Activated CD4-positive, alpha-beta T cell treated with anti-CD3 and anti-CD28 coated beads for 1 hour (primary cell): ENCODE results near the gene ARFGEF2.
"Not testable (repeated sequence)": the region's sequence is repeated elsewhere in the genome, so short reads cannot be mapped to it uniquely, and the experiment has no call there.

ENCODE experiments used
- DNase-seq: peaks from one replicate; pipeline ENCODE4 v3.0.0-alpha.2; 2020

Gene ARFGEF2

DNA sequence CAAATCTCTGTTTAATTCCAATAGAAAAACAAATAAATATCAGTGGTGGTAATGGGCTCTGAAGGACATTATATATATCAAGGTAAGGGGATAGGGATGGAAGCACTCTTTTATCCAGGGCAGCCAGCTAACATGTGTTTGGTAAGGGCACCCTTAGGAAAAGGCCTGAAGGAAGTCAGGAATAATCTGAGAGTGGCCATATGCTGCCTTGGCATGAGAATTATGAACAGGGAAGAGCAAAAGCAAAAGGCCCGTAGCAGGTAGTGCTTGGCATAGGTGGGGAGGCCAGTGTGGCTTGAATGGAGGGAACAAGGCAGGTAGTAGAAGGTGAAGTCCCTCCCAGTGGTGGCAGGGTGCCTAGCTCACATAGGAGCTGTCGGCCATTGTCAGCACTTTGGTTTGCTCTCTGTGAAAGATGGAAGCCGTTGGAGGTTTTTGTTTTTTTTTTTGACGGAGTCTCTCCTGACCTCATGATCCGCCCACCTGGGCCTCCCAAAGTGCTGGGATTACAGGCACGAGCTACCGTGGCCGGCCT is 85.0 kb downstream of the ARFGEF2 start:
- DNase-seq: no peak

DNA sequence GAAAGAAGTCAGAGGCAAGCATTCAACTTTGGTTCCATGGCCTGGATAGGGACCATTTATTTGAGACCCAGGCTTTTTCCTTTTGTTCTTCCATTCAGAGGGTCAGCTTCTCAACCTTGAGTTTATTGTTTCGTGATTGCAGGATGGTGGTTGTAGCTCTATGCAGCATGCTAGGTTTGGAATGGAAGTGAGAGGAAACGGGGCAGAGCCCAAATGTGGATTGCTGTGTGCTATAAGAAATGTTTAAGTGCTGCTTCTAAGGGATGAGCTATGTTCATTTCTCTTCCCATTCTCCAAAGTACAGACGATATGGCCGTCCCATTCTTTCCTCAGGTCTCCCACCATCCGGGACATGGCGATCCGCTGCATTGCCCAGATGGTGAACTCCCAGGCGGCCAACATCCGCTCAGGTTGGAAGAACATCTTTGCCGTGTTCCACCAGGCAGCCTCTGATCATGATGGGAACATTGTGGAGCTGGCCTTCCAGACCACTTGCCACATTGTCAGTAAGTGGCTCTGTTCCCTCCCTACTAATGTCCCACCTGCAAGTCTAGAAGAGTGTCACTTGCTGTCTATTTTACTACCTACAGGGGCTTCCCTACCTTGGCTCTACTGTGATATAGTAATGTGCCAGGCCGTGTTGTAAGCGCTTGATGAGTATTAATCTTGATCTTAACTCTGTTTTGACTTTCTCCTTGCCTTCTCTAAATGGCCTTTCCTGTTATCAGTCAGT is 88.6 kb downstream of the ARFGEF2 start:
- DNase-seq: no peak

DNA sequence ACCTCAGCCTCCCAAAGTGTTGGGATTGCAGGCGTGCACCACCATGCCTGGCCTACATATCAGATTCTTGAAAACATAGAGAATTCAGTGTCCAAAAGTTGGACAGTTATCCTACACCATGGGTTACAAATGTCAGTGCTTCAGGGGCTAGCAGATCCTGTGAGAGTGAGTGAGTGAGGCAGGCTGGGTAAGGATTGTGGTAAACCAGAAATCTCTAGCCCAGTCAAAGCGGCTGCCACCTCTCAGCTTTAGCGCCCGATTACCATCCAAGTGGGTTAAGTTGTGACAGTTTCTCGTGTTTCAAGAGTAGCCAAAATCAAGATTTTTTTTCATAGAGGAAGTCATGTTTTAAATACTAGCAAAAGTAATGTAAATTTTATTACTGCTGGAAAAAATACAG is 102.7 kb downstream of the ARFGEF2 start:
- DNase-seq: no peak

DNA sequence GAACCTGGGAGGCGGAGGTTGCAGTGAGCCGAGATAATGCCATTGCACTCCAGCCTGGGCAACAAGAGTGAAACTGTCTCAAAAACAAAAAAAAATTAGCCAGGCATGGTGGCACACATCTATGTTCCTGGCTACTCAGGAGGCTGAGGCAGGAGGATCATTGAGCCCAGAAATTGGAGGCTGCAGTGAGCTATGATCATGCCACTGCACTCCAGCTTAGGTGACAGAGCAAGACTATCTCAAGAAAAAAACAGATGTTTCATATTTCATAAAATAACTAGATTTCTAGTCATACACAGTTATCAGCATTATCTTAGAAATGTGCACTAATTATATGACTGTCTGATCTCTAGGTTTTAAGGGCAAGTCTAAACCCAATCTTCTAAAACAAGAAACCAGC is 106.7 kb downstream of the ARFGEF2 start:
- not testable (repeated sequence) for DNase-seq

DNA sequence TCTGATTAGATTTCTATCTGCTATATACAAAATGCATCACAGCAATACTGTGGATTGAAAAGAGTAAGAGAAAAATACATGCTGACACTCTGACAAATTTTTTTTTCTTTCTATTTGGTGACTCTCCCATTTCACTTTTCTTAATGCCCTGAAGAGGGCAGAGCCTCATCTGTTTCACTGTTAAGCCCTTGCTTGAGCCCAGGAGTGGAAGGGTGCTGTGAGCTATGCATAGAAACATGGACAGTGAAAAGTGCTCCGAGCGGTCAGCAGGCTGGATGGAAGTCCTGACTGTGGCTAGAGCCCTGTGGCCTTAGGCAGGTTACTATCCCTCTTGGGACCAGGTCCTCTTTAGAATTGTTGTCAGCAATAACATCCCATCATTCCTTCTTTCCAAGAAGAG is 107.2 kb downstream of the ARFGEF2 start:
- no peak for DNase-seq

DNA sequence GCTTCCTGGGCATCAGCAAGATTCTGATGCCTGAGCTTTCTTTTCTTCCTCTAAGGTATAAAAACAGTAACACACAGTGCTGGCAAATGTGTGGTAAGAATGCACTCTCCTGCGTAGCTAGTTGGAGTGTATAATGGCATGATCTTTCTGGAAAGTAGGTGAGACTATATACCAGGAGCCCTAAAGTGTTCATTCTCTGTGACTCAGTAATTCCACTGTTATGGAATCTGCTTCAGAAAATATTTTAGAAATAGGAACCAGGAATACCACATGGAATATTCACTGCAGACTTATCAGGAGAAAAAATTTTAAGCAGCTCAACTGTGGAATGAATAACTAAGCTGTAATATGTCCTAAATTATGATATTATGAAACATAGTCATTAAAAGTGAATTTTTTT is 107.7 kb downstream of the ARFGEF2 start:
- DNase-seq: no peak

DNA sequence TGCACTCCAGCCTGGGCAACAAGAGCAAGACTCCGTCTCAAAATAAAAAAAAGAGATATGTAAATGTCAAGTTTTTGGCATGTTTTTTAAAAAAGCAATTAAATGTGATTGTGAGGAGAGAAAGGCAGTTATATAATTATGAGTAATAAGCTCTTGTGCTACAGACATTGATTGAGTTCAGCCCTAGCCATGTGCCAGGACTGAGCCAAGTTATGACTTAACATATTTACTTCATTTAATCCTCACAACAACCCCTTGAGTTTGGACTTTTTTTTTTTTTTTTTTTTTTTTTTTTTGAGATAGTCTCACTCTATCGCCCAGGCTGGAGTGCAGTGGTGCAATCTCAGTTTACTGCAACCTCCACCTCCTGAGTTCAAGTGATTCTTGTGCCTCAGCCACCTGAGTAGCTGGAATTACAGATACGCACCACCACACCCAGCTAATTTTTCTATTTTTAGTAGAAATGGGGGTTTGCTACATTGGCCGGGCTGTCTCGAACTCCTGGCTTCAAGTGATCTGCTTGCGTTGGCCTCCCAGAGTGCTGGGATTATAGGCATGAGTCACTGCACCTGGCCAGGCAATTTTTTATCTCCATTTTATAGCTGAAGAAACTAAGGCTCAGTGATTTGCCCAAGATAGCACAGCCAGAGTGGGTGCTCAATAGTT is 109.6 kb downstream of the ARFGEF2 start:
- no peak for DNase-seq

DNA sequence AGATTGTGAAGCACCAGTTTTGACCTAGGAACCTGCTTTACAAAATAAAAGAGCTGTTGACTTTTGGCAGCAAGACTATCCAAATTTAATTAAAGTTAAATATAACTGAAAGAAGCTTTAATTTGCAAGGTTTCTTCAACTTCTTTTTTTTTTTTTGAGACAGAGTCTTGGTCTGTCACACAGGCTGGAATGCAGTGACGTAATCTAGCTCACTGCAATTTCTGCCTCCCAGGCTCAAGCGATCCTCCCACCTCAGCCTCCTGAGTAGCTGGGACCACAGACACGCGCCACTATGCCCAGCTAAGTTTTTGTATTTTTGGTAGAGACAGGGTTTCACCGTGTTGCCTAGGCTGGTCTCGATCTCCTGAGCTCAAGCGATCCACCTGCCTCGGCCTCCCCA is 110.9 kb downstream of the ARFGEF2 start:
- no peak for DNase-seq

DNA sequence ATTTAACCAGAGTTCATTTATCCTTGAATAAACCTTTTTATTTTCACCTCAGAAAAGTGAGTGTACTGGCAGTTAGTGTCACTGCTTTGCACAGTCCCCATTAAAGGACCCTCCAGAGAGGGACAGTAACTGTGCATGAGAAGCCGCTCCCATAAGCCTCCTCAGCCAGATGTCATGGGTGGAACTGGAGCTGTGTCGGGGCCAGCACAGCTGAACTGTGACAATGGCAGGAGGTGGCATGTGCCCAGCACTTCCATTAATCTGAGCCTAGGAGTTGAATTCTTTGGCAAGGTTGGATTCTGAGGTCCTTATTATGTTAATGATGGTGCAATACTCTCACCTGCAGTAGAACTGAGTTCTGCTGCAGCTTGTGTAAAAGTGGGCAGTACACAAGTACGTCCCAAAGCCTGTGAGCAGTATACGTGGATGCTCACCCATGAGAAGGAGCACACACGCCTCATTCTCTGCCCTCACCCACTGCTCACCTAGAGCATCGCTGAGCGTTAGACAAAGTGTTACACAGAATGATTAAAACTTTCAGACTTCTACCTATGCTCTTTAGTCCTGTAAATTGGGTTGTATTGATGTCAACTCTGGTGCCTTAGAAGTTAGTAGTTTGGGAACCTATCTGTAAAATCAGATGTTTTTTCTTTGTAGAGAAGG is 112.7 kb downstream of the ARFGEF2 start:
- DNase-seq: no peak

DNA sequence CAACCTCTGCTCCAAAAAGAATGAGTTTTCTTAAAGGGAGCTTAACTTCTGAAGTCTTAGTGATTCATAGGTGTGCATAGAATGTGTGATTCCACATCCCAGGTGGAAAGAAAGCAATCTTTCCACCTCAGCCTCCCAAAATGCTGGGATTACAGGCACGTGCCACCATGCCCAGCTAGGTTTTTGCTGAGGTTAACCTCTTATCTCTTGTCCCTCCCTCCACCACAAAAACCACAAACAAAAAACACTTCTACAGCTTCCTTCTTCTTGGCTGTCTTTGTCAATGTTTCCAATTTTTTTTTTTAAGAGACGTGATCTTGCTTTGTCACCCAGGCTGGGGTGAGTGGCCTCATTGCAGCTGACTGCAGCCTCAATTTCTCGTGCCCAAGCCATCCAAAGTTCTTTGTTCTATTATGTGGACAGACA is 116.5 kb downstream of the ARFGEF2 start:
- DNase-seq: no peak

DNA sequence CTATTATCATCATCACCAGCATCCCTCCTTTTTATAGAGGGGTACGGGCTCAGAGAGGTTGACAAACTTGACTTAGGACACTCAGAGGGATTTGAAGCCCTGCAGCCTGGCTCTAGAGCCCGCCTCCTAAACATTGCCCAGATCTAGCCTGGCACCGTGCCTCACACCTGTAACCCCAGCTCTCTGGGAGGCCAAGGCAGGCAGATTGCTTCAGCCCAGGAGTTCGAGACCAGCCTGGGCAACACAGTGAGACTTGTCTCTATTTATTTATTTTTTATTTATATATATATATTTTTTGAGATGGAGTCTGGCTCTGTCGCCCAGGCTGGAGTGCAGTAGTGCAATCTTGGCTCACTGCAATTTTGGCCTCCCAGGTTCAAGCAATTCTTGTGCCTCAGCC is 118.3 kb downstream of the ARFGEF2 start:
- no peak for DNase-seq

DNA sequence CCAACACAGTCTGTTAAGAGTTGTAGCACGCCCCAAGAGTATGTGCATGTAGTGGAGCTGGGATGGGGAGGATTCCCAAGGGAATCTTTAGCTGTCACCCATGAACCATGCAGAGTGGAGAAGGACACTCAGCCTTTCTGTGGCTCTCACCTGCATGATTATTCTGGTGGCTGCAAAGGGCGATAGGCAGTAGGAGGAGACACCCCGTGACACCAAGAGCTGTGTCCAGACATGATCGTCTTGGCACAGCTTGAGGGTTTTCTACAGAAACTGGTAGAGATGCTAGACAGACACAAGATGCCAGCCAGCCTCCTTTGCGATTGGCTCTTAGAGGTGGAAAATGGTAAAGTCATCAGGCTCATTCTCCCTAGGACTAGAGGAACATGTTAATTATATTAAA is 121.5 kb downstream of the ARFGEF2 start:
- no peak for DNase-seq

DNA sequence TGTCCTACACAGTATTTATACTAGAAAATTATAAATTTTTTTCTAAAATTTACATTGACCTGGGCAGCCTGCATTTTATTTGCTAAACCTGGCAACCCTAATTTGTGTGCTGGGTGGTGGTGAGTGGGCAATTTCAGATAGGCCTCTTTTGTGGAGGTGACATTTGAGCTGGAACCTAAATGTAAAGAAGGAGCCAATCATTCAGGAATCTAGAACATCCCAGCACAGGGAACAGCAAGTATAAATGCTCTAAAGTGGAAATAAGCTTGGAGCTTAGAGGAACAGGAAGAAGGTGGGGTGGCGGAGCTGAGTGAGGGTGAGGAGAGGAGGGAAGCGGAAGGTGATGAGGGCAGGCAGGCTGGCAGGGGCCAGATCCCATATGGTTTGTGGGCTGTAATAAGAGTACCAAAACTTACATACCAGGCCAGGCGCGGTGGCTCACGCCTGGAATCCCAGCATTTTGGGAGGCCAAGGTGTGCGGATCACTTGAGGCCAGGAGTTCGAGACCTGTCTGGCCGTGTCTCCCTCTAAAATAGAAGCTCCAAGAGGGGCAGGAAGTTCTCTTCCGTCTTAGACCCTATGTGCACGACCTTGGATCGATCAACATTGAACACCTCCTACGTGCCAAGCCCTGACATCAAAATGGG is 124.1 kb downstream of the ARFGEF2 start:
- DNase-seq: no peak

DNA sequence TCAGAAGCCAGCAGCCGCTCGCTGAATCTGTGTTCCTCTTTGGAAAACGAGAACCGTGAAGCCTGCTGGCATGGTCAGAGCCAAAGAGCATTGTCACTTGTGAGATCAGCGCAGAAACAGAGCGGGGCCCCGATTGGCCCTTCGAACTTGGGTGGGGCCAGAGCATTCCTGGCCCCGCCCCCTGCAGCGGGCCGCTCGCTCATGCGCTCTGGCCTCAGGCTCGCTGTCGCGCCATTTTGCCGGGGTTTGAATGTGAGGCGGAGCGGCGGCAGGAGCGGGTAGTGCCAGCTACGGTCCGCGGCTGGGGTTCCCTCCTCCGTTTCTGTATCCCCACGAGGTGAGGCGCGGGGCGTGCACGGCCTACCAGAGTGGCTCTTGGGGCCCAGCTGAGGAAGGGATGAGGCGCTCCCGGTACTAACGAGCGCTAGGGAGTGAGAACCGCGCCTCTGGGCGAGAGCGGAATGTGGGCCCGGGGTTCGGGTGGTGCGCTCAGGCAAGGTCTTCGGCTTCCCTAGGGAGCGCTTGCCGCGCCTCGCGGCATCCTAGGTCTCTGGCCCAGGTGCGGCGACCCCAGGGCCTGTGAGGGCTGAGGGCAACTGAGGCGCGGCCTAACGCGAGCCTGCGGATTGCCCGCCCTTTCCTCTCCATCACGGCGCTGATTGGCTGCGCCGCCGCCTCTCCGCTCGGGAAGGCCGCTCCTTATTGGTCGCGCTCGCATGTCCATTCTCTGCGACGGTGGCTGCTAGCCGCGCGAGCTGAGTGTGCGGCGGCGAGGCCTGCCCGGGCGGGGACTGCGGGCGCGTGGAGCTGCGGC is 124.8 kb downstream of the ARFGEF2 start, which contains the start of gene CSE1L:
Gene CSE1L, plus strand, starts transcription at position 226 of the 814 bp plus-strand sequence. CDS start 12,152 bp downstream, outside the sequence.
- peak; percentile 94 for DNase-seq

DNA sequence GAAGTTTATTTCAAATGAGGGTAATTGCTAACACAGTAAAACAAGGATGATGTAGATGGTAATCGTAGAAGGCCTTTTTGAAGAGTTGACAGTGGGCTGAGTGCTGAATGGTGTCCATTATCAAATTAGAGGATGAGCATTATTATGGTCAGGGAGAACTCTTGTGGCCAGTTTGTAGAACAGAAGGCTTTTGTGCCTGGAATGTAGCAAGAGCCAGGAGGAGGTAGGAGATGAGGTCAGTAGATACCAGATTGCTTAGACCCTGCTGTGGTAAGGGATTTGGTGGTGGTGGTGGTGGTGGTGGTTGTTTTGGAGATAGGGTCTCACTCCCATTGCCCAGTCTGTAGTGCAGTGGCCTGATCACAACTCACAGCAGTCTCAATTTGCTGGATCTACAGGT is 130.8 kb downstream of the ARFGEF2 start:
- no peak for DNase-seq

DNA sequence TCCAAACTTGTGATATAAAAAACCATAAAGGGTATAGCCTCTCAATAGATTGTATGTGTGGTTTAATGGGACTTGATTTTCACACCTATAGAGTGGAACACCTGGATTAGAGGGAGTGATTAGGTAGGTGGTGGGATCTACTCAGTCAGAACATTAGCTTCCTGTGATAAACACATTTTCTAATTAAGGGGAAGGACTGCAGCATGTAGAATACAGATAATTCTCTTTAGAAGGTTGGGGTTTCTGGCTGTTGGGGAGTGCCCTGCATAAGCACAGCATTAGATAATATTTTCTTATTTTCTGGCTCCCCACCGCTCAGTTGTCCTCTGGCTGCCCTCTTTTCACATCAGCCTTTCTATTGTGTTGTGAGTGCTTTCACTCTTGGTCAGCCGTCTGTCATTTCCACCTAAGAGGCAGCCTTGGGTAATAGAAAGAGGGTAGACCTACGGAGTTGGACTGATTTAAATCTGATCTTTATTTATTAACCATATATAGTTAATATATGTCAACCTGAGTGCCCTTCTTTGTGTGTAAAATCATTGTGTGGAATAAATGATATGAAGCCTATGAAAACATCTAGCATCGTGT is 132.6 kb downstream of the ARFGEF2 start:
- no peak for DNase-seq

DNA sequence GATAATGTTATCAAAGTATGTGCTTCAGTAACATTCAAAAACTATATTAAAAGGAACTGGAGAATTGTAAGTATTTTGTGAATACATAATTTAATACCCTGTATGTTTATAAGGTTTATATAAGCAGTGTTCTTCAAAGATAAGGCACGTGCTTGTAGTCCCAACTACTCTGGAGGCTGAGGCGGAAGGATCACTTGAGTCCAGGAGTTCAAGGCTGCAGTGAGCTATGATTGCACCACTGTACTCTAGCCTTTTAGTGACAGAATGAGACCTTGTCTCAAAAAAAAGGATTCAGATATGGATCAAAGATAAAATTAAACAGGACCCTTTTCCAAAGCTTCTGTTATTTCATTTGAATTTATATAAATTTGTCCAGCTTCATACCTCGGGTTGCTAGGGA is 141.8 kb downstream of the ARFGEF2 start:
- DNase-seq: no peak

DNA sequence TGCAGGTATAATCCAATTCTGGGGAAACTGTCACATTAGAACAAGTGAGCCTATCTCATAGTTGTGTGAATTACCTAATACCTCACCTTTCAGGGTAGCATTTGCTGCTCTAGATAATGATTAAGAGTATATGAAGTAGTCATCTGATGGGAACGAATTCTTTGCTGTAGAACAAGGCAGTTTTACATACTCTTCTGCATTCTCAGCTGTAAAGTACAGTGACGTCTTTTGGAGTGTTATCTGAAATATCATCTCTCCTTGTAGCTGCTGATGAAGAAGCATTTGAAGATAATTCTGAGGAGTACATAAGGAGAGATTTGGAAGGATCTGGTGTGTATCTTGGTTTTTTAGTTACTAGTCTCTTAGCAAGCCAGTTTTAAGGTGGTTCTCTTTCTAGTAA is 153.0 kb downstream of the ARFGEF2 start:
- no peak for DNase-seq

DNA sequence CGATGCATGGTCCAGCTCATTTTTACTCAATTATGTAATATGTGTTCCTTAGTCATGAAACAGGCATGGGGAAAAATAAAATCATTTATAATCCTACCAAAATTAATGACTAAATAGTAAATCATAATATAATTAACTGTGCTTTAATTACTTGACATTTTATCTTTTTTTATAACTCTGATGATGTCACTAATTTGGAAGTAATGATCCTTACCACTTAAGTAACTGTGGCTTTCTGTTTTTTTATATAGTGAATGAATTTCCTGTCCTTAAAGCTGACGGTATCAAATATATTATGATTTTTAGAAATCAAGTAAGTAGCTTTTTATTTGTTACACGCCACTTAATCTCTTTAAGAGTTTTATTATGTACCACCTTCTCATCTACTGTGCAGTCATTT is 156.8 kb downstream of the ARFGEF2 start:
- DNase-seq: no peak

DNA sequence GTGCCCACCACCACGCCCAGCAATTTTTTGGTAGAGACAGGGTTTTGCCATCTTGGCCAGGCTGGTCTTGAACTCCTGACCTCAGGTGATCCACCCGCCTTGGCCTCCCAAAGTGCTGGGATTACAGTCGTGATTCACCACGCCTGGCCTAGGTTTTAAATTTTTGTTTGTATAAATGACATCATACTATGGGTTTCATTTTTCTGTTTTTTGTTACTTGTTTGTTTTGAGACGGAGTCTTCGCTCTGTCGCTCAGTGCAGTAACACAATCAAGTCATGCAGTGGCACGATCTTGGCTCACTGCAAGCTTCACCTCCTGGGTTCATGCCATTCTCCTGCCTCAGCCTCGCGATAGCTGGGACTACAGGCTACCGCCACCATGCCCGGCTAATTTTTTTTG is 160.8 kb downstream of the ARFGEF2 start:
- DNase-seq: not testable (repeated sequence)
